ENCODE results near the gene INMT.
A peak's percentile ranks its signal among the peaks of the same experiment; 100 is the strongest.

The INMT gene

DNA sequence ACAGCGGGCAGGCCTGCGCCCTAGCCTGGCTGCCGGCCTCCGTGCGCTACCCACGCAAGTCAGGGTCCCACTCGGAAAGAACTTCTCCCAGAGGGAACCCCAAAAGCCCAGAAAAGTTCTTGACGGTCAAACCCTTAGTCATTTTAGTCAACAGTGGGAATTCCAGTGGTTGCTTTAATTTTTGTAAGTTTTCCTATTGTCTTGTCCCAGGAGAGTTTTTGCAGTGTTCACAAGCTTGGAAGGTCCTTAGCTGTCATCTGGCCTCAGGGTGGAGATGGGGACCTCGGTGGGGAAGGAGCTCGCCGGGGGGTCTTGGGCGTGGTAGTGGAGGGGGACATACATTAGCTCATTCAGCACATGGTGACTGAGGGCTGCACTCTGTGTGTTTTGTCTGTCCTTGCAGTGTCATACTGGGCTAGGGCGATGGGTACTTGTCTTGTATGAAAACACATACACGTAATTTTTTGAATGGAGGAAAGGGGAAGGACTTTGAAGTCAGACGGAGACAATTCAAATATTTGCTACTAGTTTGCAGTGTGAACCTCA is 20.0 kb downstream of the INMT start:
- peak overlapping the region; percentile 71 for H3K4me3 ChIP-seq (ENCODE audit: low read depth, low read length)
- TF ChIP-seq, protein P1, sequence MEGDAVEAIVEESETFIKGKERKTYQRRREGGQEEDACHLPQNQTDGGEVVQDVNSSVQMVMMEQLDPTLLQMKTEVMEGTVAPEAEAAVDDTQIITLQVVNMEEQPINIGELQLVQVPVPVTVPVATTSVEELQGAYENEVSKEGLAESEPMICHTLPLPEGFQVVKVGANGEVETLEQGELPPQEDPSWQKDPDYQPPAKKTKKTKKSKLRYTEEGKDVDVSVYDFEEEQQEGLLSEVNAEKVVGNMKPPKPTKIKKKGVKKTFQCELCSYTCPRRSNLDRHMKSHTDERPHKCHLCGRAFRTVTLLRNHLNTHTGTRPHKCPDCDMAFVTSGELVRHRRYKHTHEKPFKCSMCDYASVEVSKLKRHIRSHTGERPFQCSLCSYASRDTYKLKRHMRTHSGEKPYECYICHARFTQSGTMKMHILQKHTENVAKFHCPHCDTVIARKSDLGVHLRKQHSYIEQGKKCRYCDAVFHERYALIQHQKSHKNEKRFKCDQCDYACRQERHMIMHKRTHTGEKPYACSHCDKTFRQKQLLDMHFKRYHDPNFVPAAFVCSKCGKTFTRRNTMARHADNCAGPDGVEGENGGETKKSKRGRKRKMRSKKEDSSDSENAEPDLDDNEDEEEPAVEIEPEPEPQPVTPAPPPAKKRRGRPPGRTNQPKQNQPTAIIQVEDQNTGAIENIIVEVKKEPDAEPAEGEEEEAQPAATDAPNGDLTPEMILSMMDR (conservative IDR thresholded peaks at IDR 0.05; ENCODE audit: low read depth, low read length) = no peak
- DNase-seq (ENCODE audit: low read depth) = no peak

DNA sequence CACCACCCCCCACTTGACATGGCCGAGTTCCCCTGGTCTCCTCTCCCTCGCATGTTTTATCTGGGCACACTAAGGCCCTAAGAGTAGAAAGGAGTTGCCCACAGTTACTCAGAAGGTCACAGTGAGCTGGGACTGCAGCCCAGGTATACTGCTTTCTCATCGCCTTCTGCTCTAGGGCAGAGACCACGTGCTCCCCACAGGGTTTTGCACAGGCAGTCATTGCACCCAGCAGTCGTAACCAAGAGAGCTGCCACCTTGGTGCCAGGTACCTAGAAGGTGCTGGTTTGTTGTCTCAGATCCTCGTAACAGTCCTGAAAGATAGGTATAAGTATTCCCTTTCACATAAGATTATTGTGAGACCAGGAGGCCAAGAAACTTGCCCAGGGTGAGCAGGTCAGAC is 21.0 kb downstream of the INMT start:
- no peak for DNase-seq (ENCODE audit: low read depth)
- H3K4me3 ChIP-seq (ENCODE audit: low read depth, low read length) = no peak overlapping the region

DNA sequence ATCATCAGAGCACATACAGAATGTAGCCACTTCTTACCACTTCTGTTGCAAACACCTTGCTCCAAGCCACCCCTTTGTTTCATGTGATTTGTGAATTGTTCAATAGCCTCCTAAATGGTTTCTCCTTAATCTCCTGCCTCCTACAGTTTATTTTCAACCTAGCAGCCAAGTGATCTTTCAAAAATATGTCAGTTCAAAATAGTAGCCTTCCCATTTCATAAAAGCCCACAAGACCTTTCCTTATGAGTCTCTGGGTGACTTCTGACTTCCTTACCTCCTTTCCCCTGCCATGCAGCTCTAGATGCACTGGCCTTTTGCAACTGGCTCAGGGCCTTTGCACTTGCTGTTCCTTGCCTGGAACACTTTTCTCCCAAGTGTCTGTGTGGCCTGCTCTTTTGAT is 24.1 kb downstream of the INMT start:
- no peak overlapping the region for H3K4me3 ChIP-seq (ENCODE audit: low read depth, low read length)
- TF ChIP-seq, protein P1 (conservative IDR thresholded peaks at IDR 0.05; ENCODE audit: low read depth, low read length) = peak; percentile 5
- DNase-seq (ENCODE audit: low read depth) = no peak

More for the DNA sequence above, 21.0 kb downstream of the INMT start:
- TF ChIP-seq, protein P1 (conservative IDR thresholded peaks at IDR 0.05; ENCODE audit: low read depth, low read length) = no peak

DNA sequence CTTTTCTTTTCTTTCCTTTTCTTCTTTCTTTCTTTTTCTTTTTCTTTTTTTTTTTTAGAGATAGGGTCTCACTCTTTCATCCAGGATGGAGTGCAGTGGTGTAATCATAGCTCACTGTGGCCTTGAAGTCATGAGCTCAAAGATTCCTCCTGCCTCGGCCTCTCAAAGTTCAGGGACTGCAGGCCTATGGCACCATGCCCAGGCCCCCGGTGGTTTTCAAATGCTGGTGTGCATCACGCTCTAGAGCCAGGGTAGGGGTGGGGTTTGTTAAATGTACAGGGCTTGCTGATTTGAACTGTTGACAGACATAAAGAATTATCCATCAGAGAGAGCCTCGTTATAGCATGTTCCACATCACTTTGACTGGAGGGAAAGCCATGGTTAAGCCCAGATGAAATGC is 25.0 kb downstream of the INMT start:
- no peak overlapping the region for H3K4me3 ChIP-seq (ENCODE audit: low read depth, low read length)
- TF ChIP-seq, protein P1 (conservative IDR thresholded peaks at IDR 0.05; ENCODE audit: low read depth, low read length) = no peak
- DNase-seq (ENCODE audit: low read depth) = peak; percentile 38

DNA sequence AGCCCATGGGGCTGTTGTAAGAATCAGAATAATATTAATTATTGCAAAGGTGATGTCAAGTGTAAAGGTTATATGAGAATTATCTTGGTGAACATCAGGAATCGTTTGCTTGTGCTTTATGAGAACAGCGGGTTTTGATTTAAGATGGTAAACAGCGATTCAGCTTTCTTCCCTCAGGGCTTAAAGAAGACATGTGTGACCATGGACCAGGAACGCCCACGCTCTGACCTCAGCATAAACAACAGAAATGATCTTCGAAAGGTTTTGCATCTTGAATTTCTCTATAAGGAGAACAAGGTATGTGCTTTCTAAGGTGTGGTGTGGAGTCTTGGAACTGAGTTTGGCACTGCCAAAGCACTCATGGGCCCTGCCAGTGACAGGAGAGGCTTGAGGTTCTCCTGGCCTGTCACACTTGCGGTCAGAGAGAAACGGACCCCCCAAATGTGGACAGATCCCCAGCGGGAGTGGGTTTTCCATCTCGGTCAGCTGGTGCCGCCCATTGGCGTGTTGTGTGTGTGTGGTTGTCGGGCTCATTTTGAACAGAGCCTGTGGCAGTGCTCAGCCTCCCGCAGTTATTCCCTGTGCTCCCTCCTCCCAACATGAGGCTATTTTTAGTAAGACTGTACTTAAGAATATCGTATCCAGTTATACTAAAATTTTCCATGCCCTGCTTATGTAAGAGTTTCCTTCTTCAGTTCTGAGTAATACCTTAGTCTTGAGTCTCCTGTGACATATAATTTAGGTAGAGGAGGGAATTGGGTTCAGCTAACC is 26.5 kb downstream of the INMT start:
- no peak overlapping the region for H3K4me3 ChIP-seq (ENCODE audit: low read depth, low read length)
- DNase-seq (ENCODE audit: low read depth) = no peak
- TF ChIP-seq, protein P1 (conservative IDR thresholded peaks at IDR 0.05; ENCODE audit: low read depth, low read length) = no peak

DNA sequence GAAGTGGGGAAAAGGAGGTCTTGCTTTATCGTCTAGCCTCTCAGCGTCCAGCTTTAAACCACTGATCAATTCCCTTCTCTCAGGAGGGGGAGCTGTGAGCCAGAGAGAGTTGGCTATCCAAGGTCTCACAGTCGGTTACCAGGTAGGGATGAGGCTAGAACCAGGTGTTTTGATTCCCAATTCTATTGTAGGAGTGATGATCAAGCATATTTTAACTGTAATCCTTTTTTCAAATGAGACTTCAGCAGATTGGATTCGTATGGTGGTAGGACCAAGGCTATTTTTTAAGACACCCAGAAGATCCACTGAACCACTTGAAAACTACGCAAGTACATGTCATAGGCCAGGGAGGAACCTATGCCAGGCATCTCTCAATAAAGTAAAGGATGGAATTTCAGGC is 27.6 kb downstream of the INMT start:
- DNase-seq (ENCODE audit: low read depth) = no peak
- TF ChIP-seq, protein P1 (conservative IDR thresholded peaks at IDR 0.05; ENCODE audit: low read depth, low read length) = no peak
- H3K4me3 ChIP-seq (ENCODE audit: low read depth, low read length) = no peak overlapping the region

DNA sequence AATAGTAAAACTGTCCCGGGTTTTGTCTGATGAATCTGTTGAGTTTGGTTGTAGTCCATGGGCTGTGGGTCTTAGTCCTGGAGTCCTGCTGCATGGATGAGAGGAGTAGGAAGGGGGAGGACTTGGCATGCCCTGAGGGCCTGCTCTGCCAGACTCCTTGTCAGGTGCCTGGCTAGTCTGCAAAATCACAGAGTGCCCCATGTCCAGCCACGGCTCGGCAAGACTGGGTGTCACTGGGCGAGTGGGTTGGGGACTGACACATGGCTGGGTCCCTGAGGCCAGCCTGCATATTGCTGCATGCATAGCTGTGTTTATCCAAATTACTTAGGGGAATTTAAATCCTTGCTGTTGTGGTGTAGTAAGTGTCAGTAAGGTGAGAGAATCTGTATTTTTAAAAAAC is 29.0 kb downstream of the INMT start:
- TF ChIP-seq, protein P1 (conservative IDR thresholded peaks at IDR 0.05; ENCODE audit: low read depth, low read length) = no peak
- H3K4me3 ChIP-seq (ENCODE audit: low read depth, low read length) = no peak overlapping the region
- DNase-seq (ENCODE audit: low read depth) = no peak

All from choroid plexus epithelial cell (primary cell).